ENCODE measurements around the gene BRICD5.

DNA sequence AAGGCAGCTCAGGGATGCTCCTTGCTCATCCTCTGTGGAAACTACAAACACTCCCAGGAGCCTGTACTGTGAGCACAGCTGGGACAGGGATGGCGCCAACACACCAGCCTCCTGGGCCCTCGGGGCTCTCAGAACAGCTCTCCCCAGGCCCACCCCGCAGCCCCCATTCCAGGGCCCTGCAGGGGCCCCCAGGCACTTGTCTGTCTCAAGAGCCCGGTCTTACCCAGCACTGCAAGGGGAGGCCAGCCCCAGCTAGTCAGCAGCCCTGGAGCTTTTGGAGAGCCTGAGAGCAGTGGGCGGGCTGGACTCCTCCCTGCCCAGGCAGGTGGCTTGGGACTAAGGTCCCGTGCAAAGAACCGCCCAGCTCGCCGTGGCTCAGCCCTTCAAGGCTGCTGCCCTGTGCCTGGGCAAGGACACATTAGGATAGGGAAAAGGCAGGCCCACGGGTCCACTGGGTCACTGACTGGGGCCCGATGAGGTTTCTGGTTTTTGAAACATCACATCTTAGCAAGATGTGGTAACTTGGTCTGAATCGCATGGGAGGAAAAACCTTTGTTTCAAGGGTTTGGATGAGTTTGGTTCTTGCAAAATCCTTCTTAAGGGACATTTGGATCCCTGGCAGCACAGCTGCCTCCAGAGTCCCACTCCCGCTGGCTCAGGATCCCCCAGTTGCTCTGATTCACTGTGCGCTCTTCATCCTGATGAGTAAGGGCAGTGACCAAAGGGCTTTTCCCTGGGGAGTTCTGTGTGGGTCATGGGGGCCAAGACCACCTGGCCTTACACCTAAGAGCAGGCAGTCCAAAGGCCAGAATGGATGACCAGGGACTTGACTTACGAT, 28.4 kb upstream of the BRICD5 start:
- TF ChIP-seq, protein P1, sequence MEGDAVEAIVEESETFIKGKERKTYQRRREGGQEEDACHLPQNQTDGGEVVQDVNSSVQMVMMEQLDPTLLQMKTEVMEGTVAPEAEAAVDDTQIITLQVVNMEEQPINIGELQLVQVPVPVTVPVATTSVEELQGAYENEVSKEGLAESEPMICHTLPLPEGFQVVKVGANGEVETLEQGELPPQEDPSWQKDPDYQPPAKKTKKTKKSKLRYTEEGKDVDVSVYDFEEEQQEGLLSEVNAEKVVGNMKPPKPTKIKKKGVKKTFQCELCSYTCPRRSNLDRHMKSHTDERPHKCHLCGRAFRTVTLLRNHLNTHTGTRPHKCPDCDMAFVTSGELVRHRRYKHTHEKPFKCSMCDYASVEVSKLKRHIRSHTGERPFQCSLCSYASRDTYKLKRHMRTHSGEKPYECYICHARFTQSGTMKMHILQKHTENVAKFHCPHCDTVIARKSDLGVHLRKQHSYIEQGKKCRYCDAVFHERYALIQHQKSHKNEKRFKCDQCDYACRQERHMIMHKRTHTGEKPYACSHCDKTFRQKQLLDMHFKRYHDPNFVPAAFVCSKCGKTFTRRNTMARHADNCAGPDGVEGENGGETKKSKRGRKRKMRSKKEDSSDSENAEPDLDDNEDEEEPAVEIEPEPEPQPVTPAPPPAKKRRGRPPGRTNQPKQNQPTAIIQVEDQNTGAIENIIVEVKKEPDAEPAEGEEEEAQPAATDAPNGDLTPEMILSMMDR (IDR thresholded peaks at IDR 0.05): no peak
- no peak for TF ChIP-seq POLR2A (IDR thresholded peaks at IDR 0.05)
